Measurements from ENCODE around the gene SLC5A6. TPM values are rescaled to one million over a fixed set of nuclear protein-coding genes. Genes with fewer than 3 reads are reported as not detected.

Gene SLC5A6
- total and polyA plus RNA-seq, 2 of the 8 experiments (the other 6 are each of a cell fraction or from before 2014, with no cell fraction given), result 118 to 183 TPM

GRCh38 chr2:27191070-27191829 lies 20.8 kb downstream of the SLC5A6 start (continued):
- TF ChIP-seq ATF3 (IDR thresholded peaks at IDR 0.05; ENCODE audit: insufficient read depth, low read depth, low read length), result no peak
